ENCODE data around the gene HNRNPH1. TPM values are rescaled to one million over a fixed set of nuclear protein-coding genes. Genes with fewer than 3 reads are reported as not detected.

The HNRNPH1 gene
- total RNA-seq, 1 donor from 2014 or later = 1,138 TPM

DNA sequence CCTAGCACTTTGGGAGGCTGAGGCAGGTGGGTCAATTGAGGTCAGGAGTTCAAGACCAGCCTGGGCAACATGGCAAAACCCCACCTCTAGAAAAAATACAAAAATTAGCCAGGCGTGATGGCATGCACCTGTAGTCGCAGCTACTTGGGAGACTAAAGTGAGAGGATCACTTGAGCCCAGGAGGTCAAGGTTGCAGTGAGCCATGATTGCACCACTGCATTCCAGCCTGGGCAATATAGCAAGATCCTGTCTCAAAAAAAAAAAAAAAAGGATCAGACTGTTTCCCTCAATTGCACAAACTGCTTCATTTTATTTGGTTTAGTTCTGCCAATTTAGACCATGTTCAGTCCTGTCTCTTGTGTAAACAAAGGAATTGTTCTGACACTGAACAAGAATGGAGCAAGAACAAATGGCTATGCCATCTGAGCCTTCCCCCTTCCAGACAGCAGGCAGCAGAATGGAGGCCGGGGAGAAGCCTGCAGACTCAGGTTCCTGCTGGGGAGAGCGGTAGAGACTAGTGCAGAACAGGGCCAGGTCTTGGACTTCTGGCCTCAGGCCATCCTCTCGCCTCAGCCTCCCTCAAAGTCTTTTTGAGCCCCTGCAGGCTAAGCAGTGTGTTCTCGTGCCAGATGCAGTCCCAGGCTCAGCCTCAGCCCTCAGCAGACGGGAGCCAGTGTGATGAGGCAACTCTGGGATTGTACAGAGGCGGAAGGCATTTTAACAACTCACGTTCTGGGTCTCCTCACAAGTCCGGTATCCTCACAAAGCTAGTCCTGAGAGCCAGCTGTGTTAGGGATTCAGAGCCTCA lies 18.2 kb downstream of the HNRNPH1 start:
- H3K36me3 Mint-ChIP-seq = peaks cover 21% of the 10 kb centered on the region
- no peak overlapping the region for H3K4me3 Mint-ChIP-seq

GRCh38 chr5:179603308-179603707 lies 20.2 kb downstream of the HNRNPH1 start:
- Histone ChIP-seq H3K4me2 (no peak overlapping the region), H3K36me3 (no peaks in the 10 kb centered on the region), H3K79me2 (ENCODE audit: low read depth) (no peaks in the 10 kb centered on the region), H3K4me3 (no peak overlapping the region), H2AFZ (replicated peaks) (no peak overlapping the region), H3K27me3 (no peaks in the 10 kb centered on the region), H4K20me1 (ENCODE audit: low read depth) (peaks cover 29% of the 10 kb centered on the region), H3F3A (ENCODE audit: low read depth) (peaks cover 19% of the 10 kb centered on the region), H3K9me3 (ENCODE audit: low read depth) (no peaks in the 10 kb centered on the region), H3K4me1 (no peaks in the 10 kb centered on the region), H3K9ac (no peak overlapping the region), H3K27ac (no peak overlapping the region)
- H3K9me3 Mint-ChIP-seq = no peaks in the 10 kb centered on the region
- peaks cover 2% of the 10 kb centered on the region for H3K27me3 Mint-ChIP-seq (ENCODE audit: insufficient read depth, low read depth)
- no peaks in the 10 kb centered on the region for H3K4me1 Mint-ChIP-seq
- no peak overlapping the region for H3K4me3 Mint-ChIP-seq
- DNase-seq (ENCODE audit: low spot score) = no peak
- TF ChIP-seq EZH2 (IDR thresholded peaks at IDR 0.05) = no peak
- H3K27ac Mint-ChIP-seq = no peak overlapping the region
- H3K36me3 Mint-ChIP-seq = peaks cover 20% of the 10 kb centered on the region

More for the DNA sequence above, 18.2 kb downstream of the HNRNPH1 start:
- Histone ChIP-seq H4K20me1 (ENCODE audit: low read depth) (peaks cover 38% of the 10 kb centered on the region), H3K4me2 (no peak overlapping the region), H3K9me3 (ENCODE audit: low read depth) (no peaks in the 10 kb centered on the region), H3K4me3 (no peak overlapping the region), H2AFZ (replicated peaks) (no peak overlapping the region), H3K79me2 (ENCODE audit: low read depth) (no peaks in the 10 kb centered on the region), H3K27ac (no peak overlapping the region), H3K9ac (no peak overlapping the region), H3K27me3 (no peaks in the 10 kb centered on the region), H3F3A (ENCODE audit: low read depth) (peaks cover 36% of the 10 kb centered on the region), H3K4me1 (no peaks in the 10 kb centered on the region), H3K36me3 (no peaks in the 10 kb centered on the region)
- DNase-seq (ENCODE audit: low spot score) = no peak
- TF ChIP-seq, protein P1, sequence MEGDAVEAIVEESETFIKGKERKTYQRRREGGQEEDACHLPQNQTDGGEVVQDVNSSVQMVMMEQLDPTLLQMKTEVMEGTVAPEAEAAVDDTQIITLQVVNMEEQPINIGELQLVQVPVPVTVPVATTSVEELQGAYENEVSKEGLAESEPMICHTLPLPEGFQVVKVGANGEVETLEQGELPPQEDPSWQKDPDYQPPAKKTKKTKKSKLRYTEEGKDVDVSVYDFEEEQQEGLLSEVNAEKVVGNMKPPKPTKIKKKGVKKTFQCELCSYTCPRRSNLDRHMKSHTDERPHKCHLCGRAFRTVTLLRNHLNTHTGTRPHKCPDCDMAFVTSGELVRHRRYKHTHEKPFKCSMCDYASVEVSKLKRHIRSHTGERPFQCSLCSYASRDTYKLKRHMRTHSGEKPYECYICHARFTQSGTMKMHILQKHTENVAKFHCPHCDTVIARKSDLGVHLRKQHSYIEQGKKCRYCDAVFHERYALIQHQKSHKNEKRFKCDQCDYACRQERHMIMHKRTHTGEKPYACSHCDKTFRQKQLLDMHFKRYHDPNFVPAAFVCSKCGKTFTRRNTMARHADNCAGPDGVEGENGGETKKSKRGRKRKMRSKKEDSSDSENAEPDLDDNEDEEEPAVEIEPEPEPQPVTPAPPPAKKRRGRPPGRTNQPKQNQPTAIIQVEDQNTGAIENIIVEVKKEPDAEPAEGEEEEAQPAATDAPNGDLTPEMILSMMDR (IDR thresholded peaks at IDR 0.05) = no peak
- TF ChIP-seq EZH2phosphoT487 (IDR thresholded peaks at IDR 0.05) (no peak), EZH2 (IDR thresholded peaks at IDR 0.05) (no peak)
- peak overlapping the region; percentile 4 for H3K27ac Mint-ChIP-seq
- peaks cover 7% of the 10 kb centered on the region for H3K27me3 Mint-ChIP-seq (ENCODE audit: insufficient read depth, low read depth)
- no peaks in the 10 kb centered on the region for H3K4me1 Mint-ChIP-seq
- no peaks in the 10 kb centered on the region for H3K9me3 Mint-ChIP-seq

DNA sequence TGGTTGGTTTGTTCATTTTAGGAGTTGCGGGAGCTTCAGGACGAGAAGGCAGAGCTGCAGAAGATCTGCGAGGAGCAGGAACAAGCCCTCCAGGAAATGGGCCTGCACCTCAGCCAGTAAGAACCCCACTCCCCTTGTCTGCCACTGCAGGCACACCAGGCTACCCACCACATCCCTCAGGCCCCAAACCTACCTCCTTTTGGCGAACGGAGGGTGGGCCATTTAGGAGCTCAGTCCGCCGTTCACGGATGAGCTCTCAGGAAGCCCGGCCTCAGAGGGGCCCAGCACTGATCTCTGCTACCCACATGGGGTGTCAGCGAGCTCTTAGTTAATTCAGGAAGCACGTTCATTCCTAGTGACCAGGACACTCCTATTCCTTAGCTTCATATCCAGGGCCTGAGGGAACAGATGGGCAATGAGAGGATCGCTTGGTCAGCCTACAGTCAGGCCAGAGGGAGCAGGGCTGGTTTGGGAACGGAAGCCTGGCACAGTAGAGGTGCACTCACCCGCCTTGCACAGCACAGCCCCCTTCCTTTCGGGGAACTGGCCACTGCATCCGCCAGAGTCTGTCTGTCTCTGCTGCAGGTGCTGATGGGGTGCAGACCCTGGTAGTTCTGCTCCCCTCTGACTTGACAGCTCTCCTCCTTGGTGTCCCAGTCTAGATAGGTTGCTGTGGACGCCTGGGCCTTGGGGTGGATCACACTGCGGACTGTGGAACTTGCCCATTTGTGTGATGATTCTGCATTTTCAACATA lies 21.4 kb downstream of the HNRNPH1 start:
- no peaks in the 10 kb centered on the region for H3K9me3 Mint-ChIP-seq
- no peak overlapping the region for H3K4me2 ChIP-seq
- no peaks in the 10 kb centered on the region for H3K36me3 ChIP-seq
- no peaks in the 10 kb centered on the region for H3K4me1 ChIP-seq
- no peak overlapping the region for H2AFZ ChIP-seq (replicated peaks)
- peaks cover 20% of the 10 kb centered on the region for H3K36me3 Mint-ChIP-seq
- no peaks in the 10 kb centered on the region for H3K27me3 ChIP-seq
- no peak overlapping the region for H3K9ac ChIP-seq
- peaks cover 9% of the 10 kb centered on the region for H3F3A ChIP-seq (ENCODE audit: low read depth)
- no peak overlapping the region for H3K4me3 Mint-ChIP-seq
- no peak overlapping the region for H3K27ac Mint-ChIP-seq
- H4K20me1 ChIP-seq (ENCODE audit: low read depth) = peaks cover 21% of the 10 kb centered on the region
- peaks cover 2% of the 10 kb centered on the region for H3K27me3 Mint-ChIP-seq (ENCODE audit: insufficient read depth, low read depth)
- no peak for TF ChIP-seq EZH2phosphoT487 (IDR thresholded peaks at IDR 0.05)
- TF ChIP-seq, protein P1 (IDR thresholded peaks at IDR 0.05) = no peak
- no peak for TF ChIP-seq EZH2 (IDR thresholded peaks at IDR 0.05)
- no peaks in the 10 kb centered on the region for H3K79me2 ChIP-seq (ENCODE audit: low read depth)
- no peak for DNase-seq (ENCODE audit: low spot score)
- H3K27ac ChIP-seq = no peak overlapping the region
- no peak overlapping the region for H3K4me3 ChIP-seq
- H3K4me1 Mint-ChIP-seq = no peaks in the 10 kb centered on the region
- H3K9me3 ChIP-seq (ENCODE audit: low read depth) = no peaks in the 10 kb centered on the region

All from neural progenitor cell (in vitro differentiated cells).